GM21526 (cell line): ENCODE results near the gene ANO10.

Experiments used
- ATAC-seq: cut with Tn5 transposase; IDR thresholded peaks from one replicate; pipeline ENCODE4 v1.9.1; 2021; ENCODE audit warnings: moderate library complexity; ENCODE audit not compliant: unreplicated experiment, low FRiP score

The ANO10 gene

DNA sequence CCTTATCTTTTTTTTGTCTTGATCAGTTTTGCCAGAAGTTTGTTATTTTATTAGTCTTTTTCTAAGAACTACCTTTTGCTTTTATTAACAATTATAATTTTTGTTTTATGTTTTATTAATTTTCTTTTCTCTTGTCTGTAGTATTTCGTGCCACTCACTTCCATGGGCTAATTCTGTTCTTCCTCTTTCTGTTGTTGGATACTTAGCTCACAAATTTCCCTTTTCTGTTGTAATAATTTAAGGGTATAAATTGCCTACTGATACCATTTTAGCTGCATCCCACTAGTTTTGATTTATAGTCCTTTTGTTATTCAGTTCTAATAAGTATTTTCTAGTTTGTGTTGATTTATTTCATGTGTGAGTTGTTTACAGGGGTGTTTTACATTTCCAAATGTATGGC is 286.8 kb downstream of the ANO10 start:
- no peak for ATAC-seq

DNA sequence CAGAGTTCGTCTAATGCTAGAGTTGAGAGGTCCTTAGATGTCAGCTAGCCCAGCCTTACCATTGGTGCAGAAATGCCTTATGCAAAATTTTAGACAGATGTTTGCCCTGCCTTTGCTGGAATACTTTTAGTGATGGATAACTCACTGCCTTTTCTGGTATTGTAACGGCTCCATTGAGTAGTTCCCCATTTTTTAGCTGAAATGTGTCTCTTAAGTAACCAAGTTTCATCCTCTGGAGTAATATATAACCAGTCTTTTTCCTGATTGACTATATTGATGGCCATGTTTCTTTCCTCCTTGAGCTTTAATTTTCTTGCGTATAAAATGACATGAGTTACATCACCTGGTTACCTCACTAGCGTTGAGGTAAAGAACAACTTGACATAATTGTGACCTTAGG is 290.4 kb downstream of the ANO10 start:
- no peak for ATAC-seq

- ATAC-seq: no peak
Measured at GRCh38 chr3:43330981-43331380, 290.8 kb downstream of the ANO10 start.

- no peak for ATAC-seq
Measured at GRCh38 chr3:43328653-43329052, 293.2 kb downstream of the ANO10 start.

DNA sequence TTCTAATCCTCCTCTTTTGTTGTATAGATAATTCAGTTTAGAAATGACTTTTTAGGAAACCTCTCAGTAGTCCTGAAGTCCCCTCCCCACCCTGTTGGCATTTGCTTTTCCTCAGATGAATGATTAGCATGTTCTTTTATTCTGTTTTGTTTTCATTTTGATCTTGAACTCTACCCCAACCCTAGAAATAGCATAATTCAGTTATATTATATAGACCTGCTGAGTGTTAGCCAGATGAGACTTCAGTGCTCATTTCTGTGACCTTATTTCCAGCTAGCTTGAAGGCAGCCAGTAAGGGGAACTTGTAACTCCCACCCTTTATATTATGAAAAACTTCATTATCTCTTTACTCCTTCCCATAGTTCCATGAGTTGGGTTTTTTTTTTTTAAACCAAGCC is 294.2 kb downstream of the ANO10 start:
- ATAC-seq: no peak

DNA sequence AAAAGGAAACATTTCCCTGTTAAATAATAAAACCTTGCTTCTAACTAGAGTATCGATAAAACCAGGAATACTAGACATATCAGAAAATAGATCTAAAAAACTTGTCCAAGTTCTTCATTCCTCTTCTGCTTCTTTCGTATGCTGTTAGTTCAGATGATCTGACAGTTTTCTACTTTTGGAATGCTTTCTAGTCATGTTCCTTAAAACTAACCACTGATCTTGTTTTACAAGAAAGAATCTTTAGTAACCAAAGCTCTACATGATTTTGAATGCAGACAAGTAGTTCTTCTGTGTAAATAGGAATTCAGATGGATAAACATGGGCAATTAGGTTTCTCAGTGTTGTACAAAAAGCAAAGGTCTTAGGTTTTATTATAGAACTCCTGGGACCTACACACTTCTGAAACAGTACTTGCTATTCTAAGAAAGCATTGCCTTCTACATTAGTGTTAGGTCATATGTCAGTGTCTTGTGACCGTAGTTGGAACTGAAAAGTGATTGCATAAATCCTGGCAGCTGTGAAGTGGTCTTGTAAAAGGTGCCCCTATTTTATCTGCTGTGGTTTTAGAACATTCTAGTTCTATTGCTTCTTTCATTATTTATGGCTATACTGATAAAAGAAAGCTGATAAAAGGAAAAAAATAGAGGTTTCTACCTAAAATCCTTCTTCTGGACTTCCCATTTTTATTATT is 294.8 kb downstream of the ANO10 start:
- ATAC-seq: peak; percentile 62

GRCh38 chr3:43323541-43323940 is 298.3 kb downstream of the ANO10 start:
- ATAC-seq: no peak

DNA sequence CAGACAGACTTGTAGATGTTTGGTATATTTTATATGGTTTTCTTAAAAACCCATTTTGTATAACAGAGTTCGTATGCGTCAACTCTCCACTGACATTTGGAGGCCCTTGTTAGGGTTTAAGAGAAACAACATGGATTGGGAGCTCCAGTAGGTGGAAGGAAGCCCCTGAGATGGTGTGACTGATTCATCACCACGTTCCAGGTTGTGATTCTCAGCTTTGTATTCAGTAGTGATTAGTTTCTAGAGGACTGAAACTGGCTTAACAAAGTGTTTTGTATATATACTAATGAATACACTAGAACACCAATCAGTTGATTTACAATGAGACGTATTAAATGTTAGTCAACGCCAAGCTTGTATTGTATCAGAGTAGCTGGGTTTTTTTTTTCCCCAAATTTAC is 301.5 kb downstream of the ANO10 start:
- no peak for ATAC-seq

- no peak for ATAC-seq
Measured at GRCh38 chr3:43319794-43320193, 302.0 kb downstream of the ANO10 start.

GRCh38 chr3:43319376-43319775 is 302.4 kb downstream of the ANO10 start:
- ATAC-seq: no peak

DNA sequence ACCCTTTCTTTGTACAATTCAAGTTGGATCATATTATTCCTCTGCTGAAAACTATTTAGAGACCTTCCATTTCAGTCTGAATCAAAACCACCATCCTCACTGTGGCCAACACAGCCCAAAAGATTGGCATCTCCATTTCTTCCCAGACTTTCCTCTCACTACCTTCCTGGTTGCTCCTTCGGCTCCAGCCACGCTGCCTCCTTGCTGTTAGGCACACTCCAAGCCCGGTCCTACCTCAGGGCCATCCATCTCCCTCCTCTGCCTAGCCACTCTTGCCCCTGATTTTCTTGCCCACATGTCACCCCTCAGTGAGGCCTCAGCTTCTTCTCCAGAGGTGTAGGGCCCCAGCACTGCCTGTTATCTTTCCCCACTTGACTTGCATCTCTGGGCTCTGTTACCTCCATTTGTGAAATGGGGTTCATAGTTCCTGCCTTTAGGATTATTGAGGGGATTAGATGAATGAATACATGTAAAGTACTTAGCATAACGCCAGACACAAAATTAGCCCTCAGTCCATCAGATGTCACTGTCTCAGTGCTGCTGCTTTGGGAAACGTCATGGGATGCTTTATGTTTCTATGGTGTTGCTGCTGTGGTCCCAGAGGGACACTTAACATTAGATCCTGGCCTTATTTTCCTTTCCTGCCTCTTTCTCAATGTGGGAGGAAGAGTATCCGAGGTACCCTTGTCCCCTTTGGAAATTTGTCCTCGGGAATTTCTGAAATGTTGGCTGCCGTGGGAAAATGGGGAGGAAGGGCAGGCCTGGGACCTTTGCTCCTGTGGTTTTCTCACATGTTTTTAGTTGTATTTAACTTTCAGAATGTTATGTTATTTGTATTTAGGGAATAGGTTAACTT is 304.1 kb downstream of the ANO10 start:
- no peak for ATAC-seq

DNA sequence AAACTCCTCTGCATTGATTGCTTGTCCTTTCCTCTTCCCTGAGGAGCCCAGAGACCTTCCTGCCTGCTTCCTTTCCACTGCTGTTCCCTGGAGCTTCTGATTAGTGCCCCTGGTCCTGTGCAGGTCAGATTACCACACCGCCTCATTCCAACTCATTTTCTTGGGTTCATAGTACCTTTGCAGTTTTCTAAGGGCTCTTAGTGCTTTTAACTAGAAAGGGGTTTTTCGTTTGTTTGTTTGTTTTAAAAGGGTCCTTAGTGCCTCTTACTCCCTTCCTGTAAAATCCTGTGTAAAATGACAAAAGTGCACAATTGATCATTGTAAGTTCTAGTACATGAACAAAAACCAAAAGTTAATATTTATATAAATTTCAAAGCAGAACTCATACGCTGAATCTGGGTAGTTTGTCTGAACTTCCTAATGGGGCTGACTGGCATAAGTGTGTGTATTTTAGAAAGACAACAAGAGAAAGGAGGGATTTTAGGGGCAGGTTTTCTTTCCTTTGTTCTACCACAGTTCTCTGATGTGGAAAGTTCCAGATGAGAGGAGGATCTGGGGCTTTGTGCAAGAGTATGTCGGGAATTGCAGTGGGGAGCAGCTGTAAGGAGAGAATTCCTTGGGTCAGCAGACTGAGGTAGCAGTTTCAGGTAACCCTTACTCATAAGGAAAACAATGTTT is 304.9 kb downstream of the ANO10 start:
- ATAC-seq: no peak
